NT2/D1 (cell line): ENCODE data around the gene ACAP1.

Experiments
- SUZ12 ChIP-seq: IDR thresholded peaks from 2 replicates; pipeline ENCODE4 v1.6.1; 2011; ENCODE audit not compliant: insufficient read length, insufficient read depth; ENCODE audit errors: extremely low read depth
- YY1 ChIP-seq: IDR thresholded peaks from 2 replicates; pipeline ENCODE4 v1.6.1; 2011; ENCODE audit not compliant: insufficient read length, insufficient read depth
- ZNF274 ChIP-seq: IDR thresholded peaks from 2 replicates; pipeline ENCODE4 v1.6.1; 2011; ENCODE audit warnings: mild to moderate bottlenecking, low read depth, low read length

GRCh38 chr17:7388856-7389255, 52.5 kb downstream of the ACAP1 start:
- TF ChIP-seq SUZ12 (no peak), ZNF274 (no peak), YY1 (no peak)
